ENCODE results near the gene PLAC8. TPM values are rescaled to one million over a fixed set of nuclear protein-coding genes. Genes with fewer than 3 reads are reported as not detected.
"Not testable (repeated sequence)": the region's sequence is repeated elsewhere in the genome, so short reads cannot be mapped to it uniquely, and the experiment has no call there.

The PLAC8 gene
- polyA plus RNA-seq, 1 donor (not counting 4 experiments of a cell fraction or from before 2014, with no cell fraction given) = 1.5 TPM

DNA sequence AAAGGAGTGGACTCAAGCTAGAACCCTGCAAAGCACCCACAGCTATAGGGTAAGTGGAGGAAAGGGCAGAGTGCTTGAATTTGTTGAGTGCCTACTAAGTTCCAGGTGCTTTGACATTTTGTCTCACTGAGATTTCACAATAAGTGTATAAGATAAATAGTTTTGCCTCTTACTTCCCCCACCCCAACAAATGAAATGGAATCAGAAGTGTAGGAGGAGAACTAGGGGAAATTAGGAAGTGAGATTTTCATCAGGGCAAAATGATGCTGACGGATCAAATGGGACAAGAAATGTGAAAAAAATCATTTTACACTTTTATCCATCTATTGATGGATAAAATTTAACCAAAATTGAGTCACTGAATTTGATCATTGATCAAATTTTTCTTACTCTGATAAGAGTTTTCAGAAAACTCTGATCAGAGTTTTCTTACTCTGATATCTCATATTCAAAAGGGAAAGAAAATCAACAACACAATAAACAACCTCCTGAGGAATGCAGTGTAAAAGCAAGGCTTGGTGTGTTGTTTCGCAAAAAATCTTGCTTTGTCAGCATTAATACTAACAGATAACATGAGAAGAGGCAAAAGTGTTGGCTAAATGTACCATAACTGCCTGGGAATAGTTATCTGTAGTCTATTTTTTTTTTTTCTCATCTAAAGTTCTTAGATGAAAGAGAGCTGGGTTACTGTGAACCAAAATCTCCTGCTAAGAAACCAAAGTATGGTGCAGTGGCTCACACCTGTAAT lies 24.9 kb downstream of the PLAC8 start:
- H2AFZ ChIP-seq (ENCODE audit: control insufficient read depth, low read length) = no peak overlapping the region
- no peak for DNase-seq (ENCODE audit: low read depth, low spot score)

DNA sequence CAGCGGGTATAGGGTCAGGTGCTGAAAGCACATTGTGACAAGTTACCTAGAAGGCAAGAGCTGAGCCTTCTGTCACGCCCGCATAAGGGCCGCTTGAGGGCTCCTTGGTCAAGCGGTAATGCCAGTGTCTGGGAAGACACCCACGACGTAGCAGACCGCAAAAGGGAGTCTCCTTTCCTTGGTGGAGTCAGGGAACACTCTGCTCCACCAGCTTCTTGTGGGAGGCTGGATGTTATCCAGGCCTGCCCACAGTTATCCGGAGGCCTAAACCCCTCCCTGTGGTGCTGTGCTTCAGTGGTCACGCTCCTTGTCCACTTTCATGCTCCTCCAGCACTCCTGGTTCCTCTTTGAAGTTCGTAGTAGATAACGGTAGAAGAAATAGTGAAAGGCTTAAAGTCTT lies 29.6 kb downstream of the PLAC8 start:
- H4K20me1 ChIP-seq (ENCODE audit: control insufficient read depth, extremely low read depth, insufficient read depth, low read length); H3K27me3 ChIP-seq (ENCODE audit: control insufficient read depth, extremely low read depth, insufficient read depth, low read length); H3K9me1 ChIP-seq (ENCODE audit: control insufficient read depth, extremely low read depth, insufficient read depth, low read length); H3K9me3 ChIP-seq (ENCODE audit: control insufficient read depth, low read depth, low read length); H3K27ac ChIP-seq (ENCODE audit: control insufficient read depth, insufficient read depth, low read length); H3K4me3 ChIP-seq (ENCODE audit: control insufficient read depth in 2 of 3, extremely low read depth in 1 of 3, insufficient read depth in 2 of 3, low read depth in 1 of 3, low read length in 3 of 3); H3K4me1 ChIP-seq (ENCODE audit: control insufficient read depth, extremely low read depth, insufficient read depth, low read length); H2AFZ ChIP-seq (ENCODE audit: control insufficient read depth, low read length); H3K4me2 ChIP-seq (ENCODE audit: control insufficient read depth, extremely low read depth, insufficient read depth, low read depth, low read length); dilution Hi-C loops (cut with MboI; ENCODE audit: extremely low pct_ligation_motif_present, low sequenced_read_pairs); H3K36me3 ChIP-seq (ENCODE audit: control insufficient read depth in 2 of 2, extremely low read depth in 1 of 2, insufficient read depth in 2 of 2, low read length in 2 of 2); DNase-seq (ENCODE audit: low read depth, low spot score); H3K9ac ChIP-seq (ENCODE audit: control insufficient read depth, extremely low read depth, insufficient read depth, low read length); FAIRE-seq; H3K79me2 ChIP-seq (ENCODE audit: control insufficient read depth, insufficient read depth, low read length): not testable (repeated sequence)

More for the DNA sequence above, 24.9 kb downstream of the PLAC8 start:
- no peak overlapping the region for H3K4me2 ChIP-seq (ENCODE audit: control insufficient read depth, extremely low read depth, insufficient read depth, low read depth, low read length)
- no peak overlapping the region for H3K27ac ChIP-seq (ENCODE audit: control insufficient read depth, insufficient read depth, low read length)
- no peaks in the 10 kb centered on the region for H3K4me1 ChIP-seq (ENCODE audit: control insufficient read depth, extremely low read depth, insufficient read depth, low read length)
- no peaks in the 10 kb centered on the region for H3K9me3 ChIP-seq (ENCODE audit: control insufficient read depth, low read depth, low read length)
- H3K9me1 ChIP-seq (ENCODE audit: control insufficient read depth, extremely low read depth, insufficient read depth, low read length) = no peaks in the 10 kb centered on the region
- no peak for FAIRE-seq
- no peak for TF ChIP-seq CTCF (optimal IDR thresholded peaks at IDR 0.05 in 1 of 3, IDR thresholded peaks at IDR 0.05 in 1 of 3, conservative IDR thresholded peaks at IDR 0.05 in 1 of 3; ENCODE audit: extremely low read depth in 1 of 3, insufficient read depth in 2 of 3, low read length in 3 of 3)
- TF ChIP-seq EZH2 (IDR thresholded peaks at IDR 0.05; ENCODE audit: low read length) = no peak
- no peaks in the 10 kb centered on the region for H4K20me1 ChIP-seq (ENCODE audit: control insufficient read depth, extremely low read depth, insufficient read depth, low read length)
- no peak overlapping the region for H3K4me3 ChIP-seq (ENCODE audit: control insufficient read depth in 2 of 3, extremely low read depth in 1 of 3, insufficient read depth in 2 of 3, low read depth in 1 of 3, low read length in 3 of 3)
- H3K36me3 ChIP-seq (ENCODE audit: control insufficient read depth in 2 of 2, extremely low read depth in 1 of 2, insufficient read depth in 2 of 2, low read length in 2 of 2) = no peaks in the 10 kb centered on the region
- H3K9ac ChIP-seq (ENCODE audit: control insufficient read depth, extremely low read depth, insufficient read depth, low read length) = no peak overlapping the region
- dilution Hi-C loops (cut with MboI; ENCODE audit: extremely low pct_ligation_motif_present, low sequenced_read_pairs) = no loop called here
- H3K27me3 ChIP-seq (ENCODE audit: control insufficient read depth, extremely low read depth, insufficient read depth, low read length) = no peaks in the 10 kb centered on the region
- no peaks in the 10 kb centered on the region for H3K79me2 ChIP-seq (ENCODE audit: control insufficient read depth, insufficient read depth, low read length)

Measured in keratinocyte (primary cell).